ENCODE measurements around the gene UCHL1.

UCHL1 gene

GRCh38 chr4:41219421-41219950 is 37.2 kb upstream of the UCHL1 start:
- ATAC-seq = no peak
- no peaks in the 10 kb centered on the region for H3K36me3 Mint-ChIP-seq
- no peak overlapping the region for H3K4me3 Mint-ChIP-seq
- peaks cover 7% of the 10 kb centered on the region for H3K4me1 Mint-ChIP-seq
- peaks cover 2% of the 10 kb centered on the region for H3K9me3 Mint-ChIP-seq
- H3K27ac Mint-ChIP-seq = no peak overlapping the region
- peaks cover 67% of the 10 kb centered on the region for H3K27me3 Mint-ChIP-seq

- Mint-ChIP-seq H3K36me3 (no peaks in the 10 kb centered on the region), H3K9me3 (peaks cover 2% of the 10 kb centered on the region), H3K27me3 (peaks cover 43% of the 10 kb centered on the region), H3K27ac (no peak overlapping the region), H3K4me1 (peaks cover under 1% of the 10 kb centered on the region), H3K4me3 (no peak overlapping the region)
- no peak for ATAC-seq
Observed at GRCh38 chr4:41221850-41222645, 34.7 kb upstream of the UCHL1 start.

DNA sequence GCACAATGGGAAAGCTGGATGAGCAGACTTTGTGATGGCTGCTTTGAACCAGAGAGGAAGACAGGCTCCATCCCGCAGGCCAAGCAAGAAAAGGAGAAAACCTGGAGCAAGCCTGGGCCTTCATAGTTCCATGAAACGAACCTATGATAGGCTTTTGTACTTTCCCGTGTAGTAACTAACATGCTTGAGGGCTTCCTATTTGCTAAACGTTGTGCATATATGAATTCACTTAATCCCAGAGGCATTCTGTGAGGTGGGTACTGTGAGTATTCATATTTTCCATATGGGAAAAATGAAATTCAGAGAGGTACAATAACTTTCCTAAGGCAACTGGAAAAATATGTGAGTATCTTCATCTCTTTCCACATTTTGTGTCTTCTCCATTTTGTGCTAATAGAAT is 28.8 kb upstream of the UCHL1 start:
- no peak overlapping the region for H3K4me3 Mint-ChIP-seq
- no peaks in the 10 kb centered on the region for H3K4me1 Mint-ChIP-seq
- H3K9me3 Mint-ChIP-seq = no peaks in the 10 kb centered on the region
- H3K27me3 Mint-ChIP-seq = peaks cover 24% of the 10 kb centered on the region
- no peaks in the 10 kb centered on the region for H3K36me3 Mint-ChIP-seq
- ATAC-seq = no peak
- no peak overlapping the region for H3K27ac Mint-ChIP-seq

GRCh38 chr4:41232406-41232805 is 24.3 kb upstream of the UCHL1 start:
- ATAC-seq = no peak
- no peak overlapping the region for H3K4me3 Mint-ChIP-seq
- H3K4me1 Mint-ChIP-seq = no peaks in the 10 kb centered on the region
- no peaks in the 10 kb centered on the region for H3K36me3 Mint-ChIP-seq
- H3K9me3 Mint-ChIP-seq = no peaks in the 10 kb centered on the region
- H3K27me3 Mint-ChIP-seq = peaks cover 10% of the 10 kb centered on the region
- no peak overlapping the region for H3K27ac Mint-ChIP-seq

GRCh38 chr4:41232856-41233255 is 23.9 kb upstream of the UCHL1 start:
- H3K27me3 Mint-ChIP-seq = peaks cover 6% of the 10 kb centered on the region
- no peak overlapping the region for H3K27ac Mint-ChIP-seq
- H3K4me3 Mint-ChIP-seq = no peak overlapping the region
- H3K9me3 Mint-ChIP-seq = no peaks in the 10 kb centered on the region
- no peaks in the 10 kb centered on the region for H3K36me3 Mint-ChIP-seq
- ATAC-seq = no peak
- no peaks in the 10 kb centered on the region for H3K4me1 Mint-ChIP-seq

GRCh38 chr4:41236032-41236431 is 20.7 kb upstream of the UCHL1 start:
- no peaks in the 10 kb centered on the region for H3K9me3 Mint-ChIP-seq
- no peaks in the 10 kb centered on the region for H3K36me3 Mint-ChIP-seq
- no peaks in the 10 kb centered on the region for H3K4me1 Mint-ChIP-seq
- H3K27ac Mint-ChIP-seq = no peak overlapping the region
- H3K27me3 Mint-ChIP-seq = no peaks in the 10 kb centered on the region
- no peak overlapping the region for H3K4me3 Mint-ChIP-seq
- ATAC-seq = no peak

DNA sequence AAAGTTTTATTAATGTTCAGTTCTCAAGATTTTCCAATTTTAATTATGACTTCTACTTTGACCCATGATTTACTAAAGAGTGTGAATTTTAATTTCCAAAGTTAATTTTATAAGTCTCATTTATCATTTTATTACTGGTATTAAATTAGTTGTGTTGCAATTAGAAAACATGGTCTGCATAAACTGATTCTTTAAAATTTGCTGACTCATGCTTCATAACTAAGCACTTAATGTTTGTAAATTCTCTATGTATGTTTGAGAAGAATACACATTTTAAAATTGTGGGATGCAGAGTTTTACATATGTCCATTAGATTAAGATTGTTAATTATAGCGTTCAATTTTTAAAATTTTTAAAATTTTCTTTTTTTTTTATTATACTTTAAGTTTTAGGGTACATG is 20.2 kb upstream of the UCHL1 start:
- ATAC-seq = no peak
- Mint-ChIP-seq H3K4me1 (no peaks in the 10 kb centered on the region), H3K9me3 (no peaks in the 10 kb centered on the region)

DNA sequence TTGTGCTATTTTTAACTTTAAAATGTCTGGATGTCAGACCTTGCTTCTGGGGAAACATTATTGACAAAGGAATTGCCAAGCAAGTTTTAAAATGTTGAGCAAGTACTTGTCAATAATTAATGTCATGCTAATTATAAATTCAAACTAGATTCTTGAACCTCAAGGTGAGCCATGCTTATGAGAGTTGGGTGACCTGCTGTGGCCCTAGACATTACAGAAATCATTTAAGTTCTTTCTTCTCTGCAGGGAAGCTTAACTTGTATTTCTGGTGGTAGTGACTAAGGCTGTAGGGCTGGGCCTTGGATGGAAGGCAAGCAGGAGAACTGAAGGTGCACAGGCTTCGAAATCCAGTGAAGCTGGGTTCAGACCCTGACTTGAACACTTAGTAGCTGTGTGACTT is 14.8 kb upstream of the UCHL1 start:
- no peak for ATAC-seq
- H3K9me3 Mint-ChIP-seq = no peaks in the 10 kb centered on the region
- H3K4me3 Mint-ChIP-seq = no peak overlapping the region
- no peaks in the 10 kb centered on the region for H3K27me3 Mint-ChIP-seq
- no peaks in the 10 kb centered on the region for H3K4me1 Mint-ChIP-seq
- H3K36me3 Mint-ChIP-seq = no peaks in the 10 kb centered on the region
- no peak overlapping the region for H3K27ac Mint-ChIP-seq

More for the DNA sequence above, 20.2 kb upstream of the UCHL1 start:
- Mint-ChIP-seq H3K36me3 (no peaks in the 10 kb centered on the region), H3K27ac (no peak overlapping the region), H3K4me3 (no peak overlapping the region), H3K27me3 (no peaks in the 10 kb centered on the region)

DNA sequence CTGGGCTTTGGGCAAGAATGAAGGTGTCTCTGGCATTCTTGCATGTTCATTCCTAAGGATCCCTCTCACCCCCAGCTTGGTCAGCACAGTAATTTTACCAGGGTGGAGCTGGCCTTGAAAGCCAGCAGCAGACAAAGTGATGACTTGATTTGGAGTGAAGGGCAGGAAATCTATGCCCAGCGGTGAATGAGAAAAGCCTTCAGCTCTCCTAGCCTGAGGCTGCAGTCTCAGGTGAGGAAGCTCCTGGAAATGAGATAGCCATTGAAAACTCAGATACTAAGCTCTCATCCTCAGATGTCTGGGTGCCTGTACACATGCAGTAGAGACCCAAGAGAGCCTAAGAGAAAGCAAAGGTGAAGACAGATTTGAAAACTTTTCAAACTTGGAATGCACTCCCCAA is 10.7 kb upstream of the UCHL1 start:
- H3K4me1 Mint-ChIP-seq = no peaks in the 10 kb centered on the region
- H3K36me3 Mint-ChIP-seq = no peaks in the 10 kb centered on the region
- H3K9me3 Mint-ChIP-seq = peaks cover 3% of the 10 kb centered on the region
- no peak overlapping the region for H3K4me3 Mint-ChIP-seq
- no peaks in the 10 kb centered on the region for H3K27me3 Mint-ChIP-seq
- H3K27ac Mint-ChIP-seq = no peak overlapping the region
- ATAC-seq = no peak

- Mint-ChIP-seq H3K4me3 (peak overlapping the region; percentile 34), H3K27ac (no peak overlapping the region), H3K9me3 (peaks cover 3% of the 10 kb centered on the region), H3K36me3 (no peaks in the 10 kb centered on the region), H3K4me1 (peaks cover 7% of the 10 kb centered on the region), H3K27me3 (peaks cover 60% of the 10 kb centered on the region)
- ATAC-seq = no peak
Observed at GRCh38 chr4:41256131-41256739, 493 bp upstream of the UCHL1 start.

- H3K27me3 Mint-ChIP-seq = peaks cover 65% of the 10 kb centered on the region
- H3K27ac Mint-ChIP-seq = no peak overlapping the region
- no peaks in the 10 kb centered on the region for H3K36me3 Mint-ChIP-seq
- peaks cover 3% of the 10 kb centered on the region for H3K9me3 Mint-ChIP-seq
- peaks cover 7% of the 10 kb centered on the region for H3K4me1 Mint-ChIP-seq
- H3K4me3 Mint-ChIP-seq = peak overlapping the region; percentile 53
- peak; percentile 53 for ATAC-seq
Observed at GRCh38 chr4:41257257-41257901, 651 bp downstream of the UCHL1 start.

- Mint-ChIP-seq H3K27ac (no peak overlapping the region), H3K27me3 (peaks cover 64% of the 10 kb centered on the region), H3K9me3 (peaks cover 2% of the 10 kb centered on the region), H3K36me3 (no peaks in the 10 kb centered on the region), H3K4me3 (peak overlapping the region; percentile 53), H3K4me1 (peaks cover 7% of the 10 kb centered on the region)
- ATAC-seq = no peak
Observed at GRCh38 chr4:41257906-41258305, 1.2 kb downstream of the UCHL1 start.

- Mint-ChIP-seq H3K27me3 (peaks cover 55% of the 10 kb centered on the region), H3K36me3 (no peaks in the 10 kb centered on the region), H3K9me3 (no peaks in the 10 kb centered on the region), H3K4me3 (no peak overlapping the region), H3K4me1 (peaks cover 7% of the 10 kb centered on the region), H3K27ac (no peak overlapping the region)
- no peak for ATAC-seq
Observed at GRCh38 chr4:41258783-41259182, 2.1 kb downstream of the UCHL1 start.

- Mint-ChIP-seq H3K9me3 (no peaks in the 10 kb centered on the region), H3K4me3 (no peak overlapping the region), H3K27ac (no peak overlapping the region), H3K4me1 (peaks cover 7% of the 10 kb centered on the region), H3K36me3 (no peaks in the 10 kb centered on the region), H3K27me3 (peaks cover 41% of the 10 kb centered on the region)
- ATAC-seq = no peak
Observed at GRCh38 chr4:41260116-41260733, 3.5 kb downstream of the UCHL1 start.

DNA sequence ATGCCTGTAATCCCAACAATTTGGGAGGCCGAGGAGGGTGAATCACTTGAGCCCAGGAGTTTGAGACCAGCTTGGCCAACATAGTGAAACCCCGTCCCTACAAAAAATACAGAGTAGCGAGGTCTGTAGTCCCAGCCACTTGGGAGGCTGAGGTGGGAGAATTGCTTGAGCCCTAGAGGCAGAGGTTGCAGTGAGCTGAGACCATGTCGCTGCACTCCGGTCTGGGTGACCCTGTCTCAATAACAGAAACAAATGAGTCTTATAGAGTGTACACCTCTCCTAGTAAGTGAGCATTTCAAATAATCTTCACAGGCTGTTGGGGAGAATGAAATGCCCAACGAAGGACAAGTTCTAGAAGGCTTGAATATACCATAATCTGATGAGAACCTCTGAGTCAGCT is 5.5 kb downstream of the UCHL1 start:
- no peak overlapping the region for H3K27ac Mint-ChIP-seq
- no peaks in the 10 kb centered on the region for H3K36me3 Mint-ChIP-seq
- H3K4me1 Mint-ChIP-seq = peaks cover 7% of the 10 kb centered on the region
- no peaks in the 10 kb centered on the region for H3K9me3 Mint-ChIP-seq
- ATAC-seq = no peak
- peaks cover 23% of the 10 kb centered on the region for H3K27me3 Mint-ChIP-seq
- H3K4me3 Mint-ChIP-seq = no peak overlapping the region

Measured in stimulated activated memory B cell treated with anti-CD40 and anti-IgM and Interleukin-4, amounts not matched to agents 10 μg/mL and 1 μg/mL and 100 μg/mL, for 72 hours (primary cell).